Glutamatergic neuron (in vitro differentiated cells): ENCODE measurements around the gene CDK14. TPM values are rescaled to one million over a fixed set of nuclear protein-coding genes. Genes with fewer than 3 reads are reported as not detected.

ENCODE experiments used
- DNase-seq: peaks from one replicate; pipeline ENCODE4 v3.0.0; 2022
- H3K27ac Mint-ChIP-seq: one replicate; pipeline ENCODE4 v1.8.0; 2020; ENCODE audit warnings: mild to moderate bottlenecking, mixed read lengths, inconsistent platforms; ENCODE audit not compliant: unreplicated experiment
- H3K27me3 Mint-ChIP-seq: one replicate; pipeline ENCODE4 v1.8.0; 2020; ENCODE audit warnings: mild to moderate bottlenecking, moderate library complexity, mixed read lengths, inconsistent platforms; ENCODE audit not compliant: unreplicated experiment
- H3K36me3 Mint-ChIP-seq: one replicate; pipeline ENCODE4 v1.8.0; 2020; ENCODE audit warnings: mild to moderate bottlenecking, mixed read lengths, inconsistent platforms; ENCODE audit not compliant: unreplicated experiment
- H3K4me1 Mint-ChIP-seq: one replicate; pipeline ENCODE4 v1.8.0; 2020; ENCODE audit warnings: mild to moderate bottlenecking, low read depth, mixed read lengths, inconsistent platforms; ENCODE audit not compliant: unreplicated experiment
- H3K4me3 Mint-ChIP-seq: one replicate; pipeline ENCODE4 v1.8.0; 2020; ENCODE audit warnings: mild to moderate bottlenecking, mixed read lengths, inconsistent platforms; ENCODE audit not compliant: unreplicated experiment
- H3K9me3 Mint-ChIP-seq: one replicate; pipeline ENCODE4 v1.8.0; 2020; ENCODE audit warnings: mild to moderate bottlenecking, moderate library complexity, mixed read lengths, inconsistent platforms; ENCODE audit not compliant: unreplicated experiment
- total RNA-seq: library from RNA; stranded (reverse); fragmentation: NEBNext Ultra II Directional; extraction: Animal tissue kit (Norgen Biotek cat#: 25700); gene quantifications from one replicate; pipeline ENCODE4 v1.2.1, GENCODE V29; 2021; ENCODE audit not compliant: unreplicated experiment
- TF ChIP-seq, protein P1 (sequence below): fragments of 200-600 bp; sonication (generic); IDR thresholded peaks from one replicate; pipeline ENCODE4 v1.5.0; 2021; ENCODE audit not compliant: partially characterized antibody, unreplicated experiment

The CDK14 gene
- total RNA-seq, 1 donor from 2014 or later: 96.5 TPM

DNA sequence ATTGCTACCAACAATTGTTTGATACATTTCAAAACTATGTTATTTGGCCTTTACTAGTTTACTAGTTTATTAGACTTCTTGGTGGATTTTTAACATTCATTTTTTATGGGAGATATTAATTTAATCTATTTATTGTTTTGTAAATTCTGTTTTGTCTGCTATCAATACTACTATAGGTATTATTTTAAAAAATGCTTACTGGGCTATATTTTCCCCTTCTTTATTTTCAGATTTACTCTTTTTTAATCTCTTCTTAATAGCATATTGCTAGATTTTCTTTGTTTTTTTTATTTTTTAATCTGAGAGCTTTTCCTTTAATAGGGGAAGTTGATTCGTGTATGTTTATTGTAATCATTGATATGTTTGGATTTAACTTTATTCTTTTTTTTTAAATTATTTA lies 147.5 kb downstream of the CDK14 start:
- peaks cover 2% of the 10 kb centered on the region for H3K27me3 Mint-ChIP-seq
- peaks cover 6% of the 10 kb centered on the region for H3K9me3 Mint-ChIP-seq
- H3K36me3 Mint-ChIP-seq: peaks cover 9% of the 10 kb centered on the region
- H3K4me3 Mint-ChIP-seq: no peak overlapping the region
- peak overlapping the region; percentile 82 for H3K27ac Mint-ChIP-seq
- DNase-seq: no peak
- H3K4me1 Mint-ChIP-seq: peaks cover 10% of the 10 kb centered on the region
- TF ChIP-seq, protein P1, sequence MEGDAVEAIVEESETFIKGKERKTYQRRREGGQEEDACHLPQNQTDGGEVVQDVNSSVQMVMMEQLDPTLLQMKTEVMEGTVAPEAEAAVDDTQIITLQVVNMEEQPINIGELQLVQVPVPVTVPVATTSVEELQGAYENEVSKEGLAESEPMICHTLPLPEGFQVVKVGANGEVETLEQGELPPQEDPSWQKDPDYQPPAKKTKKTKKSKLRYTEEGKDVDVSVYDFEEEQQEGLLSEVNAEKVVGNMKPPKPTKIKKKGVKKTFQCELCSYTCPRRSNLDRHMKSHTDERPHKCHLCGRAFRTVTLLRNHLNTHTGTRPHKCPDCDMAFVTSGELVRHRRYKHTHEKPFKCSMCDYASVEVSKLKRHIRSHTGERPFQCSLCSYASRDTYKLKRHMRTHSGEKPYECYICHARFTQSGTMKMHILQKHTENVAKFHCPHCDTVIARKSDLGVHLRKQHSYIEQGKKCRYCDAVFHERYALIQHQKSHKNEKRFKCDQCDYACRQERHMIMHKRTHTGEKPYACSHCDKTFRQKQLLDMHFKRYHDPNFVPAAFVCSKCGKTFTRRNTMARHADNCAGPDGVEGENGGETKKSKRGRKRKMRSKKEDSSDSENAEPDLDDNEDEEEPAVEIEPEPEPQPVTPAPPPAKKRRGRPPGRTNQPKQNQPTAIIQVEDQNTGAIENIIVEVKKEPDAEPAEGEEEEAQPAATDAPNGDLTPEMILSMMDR: no peak

DNA sequence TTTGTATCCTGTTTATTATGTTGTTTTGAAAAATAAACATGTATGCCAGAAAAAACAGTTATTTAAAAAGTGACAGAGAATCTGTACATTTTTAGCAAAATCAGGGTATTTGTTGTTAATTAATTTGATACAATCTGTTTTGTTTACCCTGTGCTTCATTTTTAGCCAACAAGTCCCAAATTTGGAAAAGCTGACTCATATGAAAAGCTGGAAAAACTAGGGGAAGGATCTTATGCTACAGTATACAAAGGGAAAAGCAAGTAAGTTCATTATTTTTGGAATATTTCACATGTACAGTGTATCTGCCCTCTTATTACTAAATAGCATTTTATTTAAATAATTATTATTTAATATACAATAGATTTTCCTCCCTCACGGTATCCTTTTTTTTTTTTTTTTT lies 151.4 kb downstream of the CDK14 start:
- H3K36me3 Mint-ChIP-seq: peaks cover 9% of the 10 kb centered on the region

DNA sequence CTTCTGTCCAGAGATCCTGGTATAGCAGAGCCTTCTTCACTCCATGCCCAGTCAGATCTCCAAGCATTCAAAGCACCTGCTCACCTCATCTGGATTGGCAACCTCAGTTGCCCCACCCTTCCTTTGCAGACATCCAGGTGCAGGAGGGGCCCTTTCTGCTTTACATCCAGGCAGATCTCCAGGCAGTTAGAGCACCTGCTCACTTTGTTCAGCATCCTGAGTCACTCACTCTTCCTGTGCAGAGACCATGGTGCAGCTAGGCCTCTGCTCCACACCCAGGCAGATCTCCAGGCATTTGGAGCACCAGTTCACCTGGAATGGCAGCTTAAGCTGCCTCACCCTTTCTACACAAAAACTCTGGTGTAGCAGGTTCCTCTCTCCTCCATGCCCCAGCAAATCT lies 153.1 kb downstream of the CDK14 start:
- H3K36me3 Mint-ChIP-seq: peaks cover 13% of the 10 kb centered on the region
- TF ChIP-seq, protein P1: no peak
- H3K27ac Mint-ChIP-seq: peak overlapping the region; percentile 17
- H3K27me3 Mint-ChIP-seq: peaks cover 4% of the 10 kb centered on the region
- H3K4me1 Mint-ChIP-seq: peaks cover 9% of the 10 kb centered on the region
- DNase-seq: no peak
- H3K9me3 Mint-ChIP-seq: peaks cover 8% of the 10 kb centered on the region
- no peak overlapping the region for H3K4me3 Mint-ChIP-seq

More for the DNA sequence above, 151.4 kb downstream of the CDK14 start:
- no peak overlapping the region for H3K4me3 Mint-ChIP-seq
- H3K27me3 Mint-ChIP-seq: peaks cover 2% of the 10 kb centered on the region
- DNase-seq: no peak
- peaks cover 5% of the 10 kb centered on the region for H3K9me3 Mint-ChIP-seq
- H3K27ac Mint-ChIP-seq: no peak overlapping the region
- TF ChIP-seq, protein P1: no peak
- H3K4me1 Mint-ChIP-seq: peaks cover 12% of the 10 kb centered on the region

- TF ChIP-seq, protein P1: no peak
- peaks cover 12% of the 10 kb centered on the region for H3K36me3 Mint-ChIP-seq
- H3K9me3 Mint-ChIP-seq: peaks cover 8% of the 10 kb centered on the region
- H3K4me1 Mint-ChIP-seq: peaks cover 9% of the 10 kb centered on the region
- peaks cover 3% of the 10 kb centered on the region for H3K27me3 Mint-ChIP-seq
- DNase-seq: no peak
- H3K4me3 Mint-ChIP-seq: no peak overlapping the region
- no peak overlapping the region for H3K27ac Mint-ChIP-seq
Measured at GRCh38 chr7:90749774-90750173, 153.7 kb downstream of the CDK14 start.

- no peak overlapping the region for H3K4me3 Mint-ChIP-seq
- TF ChIP-seq, protein P1: no peak
- peaks cover 4% of the 10 kb centered on the region for H3K36me3 Mint-ChIP-seq
- no peak overlapping the region for H3K27ac Mint-ChIP-seq
- peaks cover 3% of the 10 kb centered on the region for H3K9me3 Mint-ChIP-seq
- H3K27me3 Mint-ChIP-seq: peaks cover 2% of the 10 kb centered on the region
- no peak for DNase-seq
- H3K4me1 Mint-ChIP-seq: peaks cover 9% of the 10 kb centered on the region
Measured at GRCh38 chr7:90751595-90751994, 155.5 kb downstream of the CDK14 start.
